Endometrial microvascular endothelial cells (primary cell): ENCODE measurements around the gene TCOF1. TPM values are rescaled to one million over a fixed set of nuclear protein-coding genes. Genes with fewer than 3 reads are reported as not detected.

ENCODE experiments used
- in situ Hi-C: cut with HindIII; loops from 2 replicates; pipeline ENCODE4 v1.10.0; 2017; ENCODE audit warnings: low sequenced_read_pairs, low pct_unique_long_range_greater_than_20kb; ENCODE audit errors: inconsistent ontology term
- total RNA-seq: library from RNA; depleted of rRNA; stranded (reverse); fragments of >200 nt; gene quantifications from one replicate; pipeline ENCODE4 v1.2.3, GENCODE V29; 2015; ENCODE audit errors: inconsistent ontology term

Gene TCOF1
- 43.2 TPM for total RNA-seq

- in situ Hi-C loops, result no loop called here
Observed at GRCh38 chr5:150357326-150358260, at the start of gene TCOF1. TSS of gene TCOF1 (plus strand) at chr5:150357697. CDS start at chr5:150357747, 50 bp downstream.

- in situ Hi-C loops, result loop anchor here (25.0 kb wide), 1 partner anchor 353 kb away; the partner anchor contains the start of gene MYOZ3
Observed at GRCh38 chr5:150309101-150309885, 48.2 kb upstream of the TCOF1 start.

- in situ Hi-C loops, result loop anchor here (25.0 kb wide), 1 partner anchor 352 kb away; the partner anchor contains the start of gene MYOZ3
Observed at GRCh38 chr5:150309886-150310239, 47.6 kb upstream of the TCOF1 start.

GRCh38 chr5:150310246-150310645 lies 47.3 kb upstream of the TCOF1 start:
- in situ Hi-C loops, result loop anchor here (25.0 kb wide), 1 partner anchor 352 kb away; the partner anchor contains the start of gene MYOZ3

GRCh38 chr5:150311015-150311692 lies 46.3 kb upstream of the TCOF1 start:
- in situ Hi-C loops, result loop anchor here (25.0 kb wide), 1 partner anchor 351 kb away; the partner anchor contains the start of gene MYOZ3

- in situ Hi-C loops, result loop anchor here (25.0 kb wide), 1 partner anchor 350 kb away; the partner anchor contains the start of gene MYOZ3
Observed at GRCh38 chr5:150312518-150312917, 45.0 kb upstream of the TCOF1 start.

- in situ Hi-C loops, result loop anchor here (25.0 kb wide), 1 partner anchor 349 kb away; the partner anchor contains the start of gene MYOZ3
Observed at GRCh38 chr5:150313501-150313900, 44.0 kb upstream of the TCOF1 start.

GRCh38 chr5:150313921-150314716 lies 43.4 kb upstream of the TCOF1 start:
- in situ Hi-C loops, result loop anchor here (25.0 kb wide), 1 partner anchor 348 kb away; the partner anchor contains the start of gene MYOZ3

- in situ Hi-C loops, result loop anchor here (25.0 kb wide), 1 partner anchor 347 kb away; the partner anchor contains the start of gene MYOZ3
Observed at GRCh38 chr5:150315245-150315644, 42.3 kb upstream of the TCOF1 start.

- in situ Hi-C loops, result loop anchor here (25.0 kb wide), 1 partner anchor 346 kb away; the partner anchor contains the start of gene MYOZ3
Observed at GRCh38 chr5:150316320-150316719, 41.2 kb upstream of the TCOF1 start.

- in situ Hi-C loops, result loop anchor here (25.0 kb wide), 1 partner anchor 345 kb away; the partner anchor contains the start of gene MYOZ3
Observed at GRCh38 chr5:150317048-150318003, 40.2 kb upstream of the TCOF1 start.

GRCh38 chr5:150318613-150319483 lies 38.6 kb upstream of the TCOF1 start:
- in situ Hi-C loops, result loop anchor here (25.0 kb wide), 1 partner anchor 343 kb away; the partner anchor contains the start of gene MYOZ3

- in situ Hi-C loops, result loop anchor here (25.0 kb wide), 1 partner anchor 343 kb away; the partner anchor contains the start of gene MYOZ3
Observed at GRCh38 chr5:150319484-150319790, 38.1 kb upstream of the TCOF1 start.

- in situ Hi-C loops, result loop anchor here (25.0 kb wide), 1 partner anchor 342 kb away; the partner anchor contains the start of gene MYOZ3
Observed at GRCh38 chr5:150320044-150320613, 37.4 kb upstream of the TCOF1 start.

GRCh38 chr5:150321211-150321610 lies 36.3 kb upstream of the TCOF1 start:
- in situ Hi-C loops, result loop anchor here (25.0 kb wide), 1 partner anchor 341 kb away; the partner anchor contains the start of gene MYOZ3
